PC-3 (cell line): ENCODE data around the gene PBOV1. TPM values are rescaled to one million over a fixed set of nuclear protein-coding genes. Genes with fewer than 3 reads are reported as not detected.

ENCODE experiments used
- ATAC-seq: fragments of 200-7000 bp; cut with Tn5 transposase; 2 replicates; pipeline ENCODE4 v1.9.1; 2020; ENCODE audit warnings: mild to moderate bottlenecking, moderate library complexity
- BruUV-seq: library from RNA; stranded (reverse); fragments of 400-500 nt; replicated peaks from 2 replicates; lab custom pipeline; 2021; lab: Mats Ljungman, UMichigan
- CTCF ChIA-PET: fragments of 300-600 bp; sonication (Branson Sonifier 250); formaldehyde crosslinking; loops from one replicate; lab custom pipeline; 2022; ENCODE audit warnings: antibody characterized with exemption; lab: Charles Lee
- POLR2A ChIA-PET: fragments of 300-600 bp; sonication (Branson Sonifier 250); formaldehyde crosslinking; loops from one replicate; lab custom pipeline; 2022; ENCODE audit warnings: antibody characterized with exemption; ENCODE audit not compliant: unreplicated experiment; lab: Charles Lee
- DNase-seq: peaks from one replicate; pipeline ENCODE4 v3.0.0-alpha.2; 2015
- H2AFZ ChIP-seq: fragments of 300-600 bp; sonication (generic); 2 replicates; pipeline ENCODE4 v1.6.0; 2016; ENCODE audit warnings: antibody characterized with exemption, low read length
- H3F3A ChIP-seq: fragments of 300-600 bp; sonication (generic); one replicate; pipeline ENCODE4 v1.6.0; 2017; ENCODE audit warnings: antibody characterized with exemption, low read length, control low read depth, mild to moderate bottlenecking; ENCODE audit not compliant: unreplicated experiment
- H3K27ac ChIP-seq: fragments of 300-600 bp; sonication (generic); 2 replicates; pipeline ENCODE4 v1.5.1; 2016; ENCODE audit warnings: mild to moderate bottlenecking, low read length
- H3K27me3 ChIP-seq: fragments of 300-600 bp; sonication (generic); 2 replicates; pipeline ENCODE4 v1.6.1; 2016; ENCODE audit warnings: low read length, mixed read lengths
- H3K36me3 ChIP-seq: fragments of 300-600 bp; sonication (generic); 2 replicates; pipeline ENCODE4 v1.6.1; 2016; ENCODE audit warnings: low read depth, mixed run types, low read length, mixed read lengths
- H3K4me1 ChIP-seq: fragments of 300-600 bp; sonication (generic); 2 replicates; pipeline ENCODE4 v1.5.1; 2016; ENCODE audit warnings: low read length; ENCODE audit not compliant: insufficient read depth
- H3K4me2 ChIP-seq: fragments of 300-600 bp; sonication (generic); 2 replicates; pipeline ENCODE4 v1.6.0; 2016; ENCODE audit warnings: low read length
- H3K4me3 ChIP-seq: fragments of 300-600 bp; sonication (generic); 2 replicates; pipeline ENCODE4 v1.5.1; 2016; ENCODE audit warnings: mild to moderate bottlenecking, low read length, mixed read lengths
- H3K79me2 ChIP-seq: fragments of 300-600 bp; sonication (generic); 2 replicates; pipeline ENCODE4 v1.6.1; 2017; ENCODE audit warnings: low read length, mixed read lengths
- H3K9ac ChIP-seq: fragments of 300-600 bp; sonication (generic); 2 replicates; pipeline ENCODE4 v1.6.0; 2016; ENCODE audit warnings: mild to moderate bottlenecking, low read length
- H3K9me2 ChIP-seq: fragments of 300-600 bp; sonication (generic); replicated peaks from 2 replicates; pipeline ENCODE4 v1.6.1; 2016; ENCODE audit warnings: mixed run types, low read length, mixed read lengths
- H3K9me3 ChIP-seq: fragments of 300-600 bp; sonication (generic); 2 replicates; pipeline ENCODE4 v1.6.1; 2016; ENCODE audit warnings: low read length, mixed read lengths
- H4K20me1 ChIP-seq: fragments of 300-600 bp; sonication (generic); 2 replicates; pipeline ENCODE4 v1.6.1; 2016; ENCODE audit warnings: low read length, mixed read lengths
- CTCF ChIP-seq: fragments of 300-600 bp; sonication (generic); conservative IDR thresholded peaks from 2 replicates; pipeline ENCODE4 v1.5.1; 2017; ENCODE audit warnings: antibody characterized with exemption, low read depth, mild to moderate bottlenecking, low read length
- EZH2 ChIP-seq: fragments of 300-600 bp; sonication (generic); IDR thresholded peaks from one replicate; pipeline ENCODE4 v1.6.1; 2017; ENCODE audit warnings: antibody characterized with exemption, mild to moderate bottlenecking, low read length; ENCODE audit not compliant: unreplicated experiment
- EZH2phosphoT487 ChIP-seq: fragments of 300-600 bp; sonication (generic); IDR thresholded peaks from 2 replicates; pipeline ENCODE4 v1.6.1; 2018; ENCODE audit warnings: mild to moderate bottlenecking, antibody characterized with exemption, low read length, borderline replicate concordance
- intact Hi-C: fragments of 100-400 bp; cut with micrococcal nuclease; formaldehyde crosslinking; loops from 2 replicates; pipeline ENCODE4 v1.9.0; 2023
- total RNA-seq: library from RNA; depleted of rRNA; stranded (reverse); fragments of >200 nt; gene quantifications from 2 replicates; pipeline ENCODE4 v1.2.3, GENCODE V29; 2014

The PBOV1 gene
- total RNA-seq, 1 experiment from 2014 or later = not detected

DNA sequence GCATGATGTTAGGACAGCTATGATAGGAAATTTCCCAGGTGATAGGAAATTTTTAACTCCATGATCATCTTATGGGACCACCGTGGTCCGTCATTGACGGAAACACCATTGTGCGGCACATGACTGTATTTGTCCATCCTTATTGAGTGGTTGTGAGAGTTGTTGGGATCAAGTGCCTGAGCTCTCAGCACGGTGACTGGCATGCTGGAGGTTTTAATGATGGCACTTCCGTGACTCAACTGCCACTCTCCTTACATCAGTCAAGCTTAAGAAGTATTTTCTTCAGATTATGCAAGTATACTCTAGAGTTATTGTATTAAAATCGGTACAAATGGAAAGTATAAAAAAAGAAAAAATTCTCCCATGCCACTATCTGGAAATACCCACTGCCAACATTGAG is 20.7 kb downstream of the PBOV1 start:
- intact Hi-C loops = no loop called here
- Histone ChIP-seq H3K36me3 (no peaks in the 10 kb centered on the region), H3F3A (no peaks in the 10 kb centered on the region), H3K9me3 (no peaks in the 10 kb centered on the region), H3K27ac (no peak overlapping the region), H4K20me1 (no peaks in the 10 kb centered on the region), H2AFZ (no peak overlapping the region), H3K4me1 (no peaks in the 10 kb centered on the region), H3K4me3 (no peak overlapping the region), H3K79me2 (no peaks in the 10 kb centered on the region), H3K27me3 (no peaks in the 10 kb centered on the region), H3K9me2 (no peaks in the 10 kb centered on the region), H3K4me2 (no peak overlapping the region), H3K9ac (no peak overlapping the region)
- CTCF ChIA-PET = no interaction called here
- POLR2A ChIA-PET = no interaction called here
- DNase-seq (no peak), ATAC-seq (no peak)
- no TSS peak for BruUV-seq
- TF ChIP-seq EZH2 (no peak), EZH2phosphoT487 (no peak), CTCF (no peak)

GRCh38 chr6:138196122-138196738 is 22.1 kb downstream of the PBOV1 start:
- H2AFZ ChIP-seq = no peak overlapping the region
- H3K36me3 ChIP-seq = no peaks in the 10 kb centered on the region
- POLR2A ChIA-PET = no interaction called here
- H3K4me3 ChIP-seq = no peak overlapping the region
- no peak overlapping the region for H3K27ac ChIP-seq
- H3K9me2 ChIP-seq = no peaks in the 10 kb centered on the region
- no peaks in the 10 kb centered on the region for H3K27me3 ChIP-seq
- CTCF ChIA-PET = no interaction called here
- H3K9ac ChIP-seq = no peak overlapping the region
- no peaks in the 10 kb centered on the region for H3K9me3 ChIP-seq
- DNase-seq = no peak
- H3K79me2 ChIP-seq = no peaks in the 10 kb centered on the region
- intact Hi-C loops = no loop called here
- H3K4me1 ChIP-seq = no peaks in the 10 kb centered on the region
- no peak for TF ChIP-seq CTCF
- no peak for TF ChIP-seq EZH2phosphoT487
- TF ChIP-seq EZH2 = no peak
- no peaks in the 10 kb centered on the region for H3F3A ChIP-seq
- no peak for ATAC-seq
- BruUV-seq = no TSS peak
- no peak overlapping the region for H3K4me2 ChIP-seq
- no peaks in the 10 kb centered on the region for H4K20me1 ChIP-seq

GRCh38 chr6:138194287-138194686 is 24.0 kb downstream of the PBOV1 start:
- ATAC-seq (no peak), DNase-seq (no peak)
- intact Hi-C loops = no loop called here
- Histone ChIP-seq H2AFZ (no peak overlapping the region), H3K9ac (no peak overlapping the region), H3K79me2 (no peaks in the 10 kb centered on the region), H3F3A (no peaks in the 10 kb centered on the region), H3K9me3 (no peaks in the 10 kb centered on the region), H3K27ac (no peak overlapping the region), H3K4me1 (no peaks in the 10 kb centered on the region), H4K20me1 (no peaks in the 10 kb centered on the region), H3K4me2 (no peak overlapping the region), H3K27me3 (no peaks in the 10 kb centered on the region), H3K36me3 (no peaks in the 10 kb centered on the region), H3K9me2 (no peaks in the 10 kb centered on the region), H3K4me3 (no peak overlapping the region)
- CTCF ChIA-PET = no interaction called here
- TF ChIP-seq EZH2phosphoT487 (no peak), EZH2 (no peak), CTCF (no peak)
- POLR2A ChIA-PET = no interaction called here
- no TSS peak for BruUV-seq
